Posterior cingulate gyrus (tissue), 11 donors: Measurements from ENCODE around the gene OR9Q2.
"Not testable (repeated sequence)": the region's sequence is repeated elsewhere in the genome, so short reads cannot be mapped to it uniquely, and the experiment has no call there.

Experiments
- DNase-seq, 10 donors: peaks; one replicate each; pipeline versions ENCODE4 v3.0.0 to v3.0.0-alpha.2; 2020 to 2021; ENCODE audit warnings: mixed read lengths in 3 of 10
- intact Hi-C: fragments of 100-400 bp; cut with DNase I; formaldehyde crosslinking; loops from one replicate; pipeline ENCODE4 v1.15.1; 2023

OR9Q2 gene, protein sequence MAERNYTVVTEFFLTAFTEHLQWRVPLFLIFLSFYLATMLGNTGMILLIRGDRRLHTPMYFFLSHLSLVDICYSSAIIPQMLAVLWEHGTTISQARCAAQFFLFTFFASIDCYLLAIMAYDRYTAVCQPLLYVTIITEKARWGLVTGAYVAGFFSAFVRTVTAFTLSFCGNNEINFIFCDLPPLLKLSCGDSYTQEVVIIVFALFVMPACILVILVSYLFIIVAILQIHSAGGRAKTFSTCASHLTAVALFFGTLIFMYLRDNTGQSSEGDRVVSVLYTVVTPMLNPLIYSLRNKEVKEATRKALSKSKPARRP

DNA sequence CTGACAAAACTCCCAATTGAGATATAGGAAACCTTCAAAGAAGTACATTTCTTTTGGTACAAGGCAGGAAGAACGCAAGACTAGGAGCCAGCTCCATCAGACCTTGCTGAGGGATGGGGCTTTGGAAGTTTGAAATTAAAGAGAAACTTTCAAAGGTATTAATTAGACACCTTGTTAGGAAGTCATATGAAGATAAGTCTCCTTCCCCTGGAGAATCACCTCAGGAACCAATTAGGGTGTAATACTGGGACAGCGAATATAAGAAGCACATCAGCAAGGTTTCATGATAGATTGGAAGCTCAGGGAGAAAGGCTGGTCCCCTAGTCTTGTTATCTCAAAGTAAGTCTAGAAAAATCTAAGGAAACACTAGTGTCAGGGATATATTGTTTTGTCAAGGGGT is at the start of gene OR9Q2:
Gene OR9Q2 (plus strand): TSS at position 301 of the 400 bp plus-strand sequence. CDS start 1,421 bp downstream, outside the sequence.
- intact Hi-C loops = no loop called here
- no peak for DNase-seq

GRCh38 chr11:58142761-58143160 is 46.1 kb upstream of the OR9Q2 start:
- DNase-seq = peak in 3 of 10 donors; percentile 28 to 82 (median 69)
- intact Hi-C loops = no loop called here

GRCh38 chr11:58152781-58153180 is 36.1 kb upstream of the OR9Q2 start:
- intact Hi-C loops = no loop called here
- DNase-seq = peak in 7 of 10 donors; percentile 27 to 93 (median 60)

DNA sequence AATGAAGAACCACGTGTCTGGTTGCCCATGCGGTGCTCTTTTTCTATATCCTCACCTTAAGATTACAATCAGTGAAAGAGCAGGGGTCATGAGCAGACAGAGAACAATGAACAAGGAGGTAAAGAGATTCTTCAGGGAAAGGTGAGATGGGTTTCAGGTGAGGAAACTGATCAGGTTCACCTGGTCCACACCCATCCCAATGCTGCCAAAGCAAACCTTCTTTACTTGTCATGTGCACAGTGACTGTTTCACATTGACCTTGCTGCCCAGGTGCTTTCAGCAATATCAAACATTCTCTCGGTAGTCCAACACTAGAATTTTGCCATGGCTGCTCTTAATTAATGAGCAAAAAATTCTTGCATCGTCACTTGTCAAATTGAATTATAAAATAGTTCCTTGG is 24.5 kb upstream of the OR9Q2 start:
- intact Hi-C loops = no loop called here
- DNase-seq = no peak

GRCh38 chr11:58164990-58165389 is 23.9 kb upstream of the OR9Q2 start:
- intact Hi-C loops = no loop called here
- no peak for DNase-seq

DNA sequence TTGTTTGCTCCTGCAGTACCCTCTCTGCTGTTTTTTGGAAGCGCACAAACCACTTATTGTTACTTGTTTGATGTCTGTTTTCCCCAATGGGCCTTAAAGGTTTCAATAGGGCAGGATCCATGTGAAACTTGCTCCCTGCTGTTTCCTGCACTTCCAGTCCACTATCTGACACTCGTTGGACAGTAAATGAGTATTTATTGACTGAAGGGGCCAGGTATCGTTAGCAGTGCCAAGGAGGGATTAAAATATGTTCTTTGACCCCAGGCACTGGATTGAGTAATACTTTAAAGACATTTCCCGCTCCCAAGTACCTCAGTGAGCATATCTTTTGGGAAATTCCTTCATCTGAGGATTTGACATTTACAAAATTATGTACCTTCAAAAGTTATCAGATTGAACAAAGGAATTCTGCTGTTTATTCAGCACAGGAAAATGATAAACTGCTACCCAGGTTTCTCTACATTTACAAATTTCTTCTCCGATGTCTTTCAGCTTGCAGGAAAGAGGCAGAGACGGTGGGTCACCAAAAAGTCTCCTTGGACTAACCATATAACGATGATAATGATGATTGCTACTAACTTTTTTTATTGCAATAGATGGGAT is 23.3 kb upstream of the OR9Q2 start:
- no peak for DNase-seq
- intact Hi-C loops = no loop called here

- no peak for DNase-seq
- intact Hi-C loops = no loop called here
These were observed 11.3 kb upstream of the OR9Q2 start for GRCh38 chr11:58177409-58178054.

DNA sequence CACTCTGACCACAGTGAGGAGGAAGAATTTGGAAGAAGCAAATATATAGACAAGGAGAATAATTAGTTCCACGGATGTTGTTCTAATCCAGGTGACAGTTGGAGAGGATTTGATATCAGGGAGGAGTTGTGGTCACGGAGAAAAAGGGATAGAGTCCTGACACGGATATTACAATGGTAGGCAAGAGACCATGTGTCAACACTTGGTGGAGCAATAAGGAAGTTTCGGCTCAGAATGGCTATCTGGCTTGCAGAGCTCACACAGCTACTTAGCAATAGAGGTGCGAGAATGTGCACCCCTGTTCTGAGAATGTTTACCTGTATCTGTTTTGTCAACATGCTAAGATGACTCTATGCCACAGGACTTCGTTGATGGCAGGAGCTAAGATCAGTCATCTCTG is 10.4 kb upstream of the OR9Q2 start:
- no peak for DNase-seq
- intact Hi-C loops = no loop called here

DNA sequence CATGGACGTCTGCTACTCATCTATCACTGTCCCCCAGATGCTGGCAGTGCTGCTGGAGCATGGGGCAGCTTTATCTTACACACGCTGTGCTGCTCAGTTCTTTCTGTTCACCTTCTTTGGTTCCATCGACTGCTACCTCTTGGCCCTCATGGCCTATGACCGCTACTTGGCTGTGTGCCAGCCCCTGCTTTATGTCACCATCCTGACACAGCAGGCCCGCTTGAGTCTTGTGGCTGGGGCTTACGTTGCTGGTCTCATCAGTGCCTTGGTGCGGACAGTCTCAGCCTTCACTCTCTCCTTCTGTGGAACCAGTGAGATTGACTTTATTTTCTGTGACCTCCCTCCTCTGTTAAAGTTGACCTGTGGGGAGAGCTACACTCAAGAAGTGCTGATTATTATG is 9.2 kb upstream of the OR9Q2 start:
- no peak for DNase-seq
- intact Hi-C loops = no loop called here

GRCh38 chr11:58186938-58187337 is 1.9 kb upstream of the OR9Q2 start:
- no peak for DNase-seq
- intact Hi-C loops = no loop called here

DNA sequence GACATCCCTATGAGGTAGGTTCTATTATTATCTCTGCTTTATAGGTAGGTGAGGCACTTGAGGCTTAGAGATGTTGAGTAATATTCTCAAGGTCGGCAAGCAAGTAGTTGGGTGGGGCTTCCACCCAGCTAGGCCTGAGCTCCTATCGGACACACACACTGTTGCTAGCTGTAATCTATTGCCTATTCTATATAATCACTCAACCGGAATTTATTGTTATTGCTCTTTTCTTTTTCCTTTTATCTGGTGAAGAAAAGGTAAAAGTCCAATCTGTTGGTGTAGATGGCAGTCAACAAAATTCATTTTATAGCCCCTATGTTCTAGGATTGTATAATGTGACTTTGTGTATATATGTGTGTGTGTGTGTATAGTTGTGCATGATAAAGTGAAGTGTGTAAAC is 3.4 kb downstream of the OR9Q2 start:
- DNase-seq = no peak
- intact Hi-C loops = no loop called here

DNA sequence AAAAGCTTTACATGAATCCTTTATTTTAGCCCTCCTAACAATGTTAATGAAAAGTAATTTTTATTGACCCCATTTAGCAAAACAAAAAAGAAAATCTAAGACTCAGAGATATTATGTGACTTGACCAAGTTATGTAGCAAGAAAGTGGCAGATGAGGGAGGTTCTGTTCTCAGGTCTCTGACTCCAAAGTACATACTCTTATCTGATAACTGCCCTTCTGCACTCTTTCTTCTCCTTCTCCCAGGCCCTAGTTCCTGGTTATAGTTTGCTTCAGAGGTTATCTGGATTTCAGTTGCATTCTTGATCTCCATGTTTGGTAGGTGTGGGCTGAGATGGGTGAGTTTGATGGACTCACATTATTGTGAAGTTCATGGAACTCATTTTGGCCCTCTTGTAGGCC is 4.5 kb downstream of the OR9Q2 start:
- DNase-seq = no peak
- intact Hi-C loops = no loop called here

GRCh38 chr11:58195939-58196338 is 7.1 kb downstream of the OR9Q2 start:
- intact Hi-C loops = no loop called here
- no peak for DNase-seq

DNA sequence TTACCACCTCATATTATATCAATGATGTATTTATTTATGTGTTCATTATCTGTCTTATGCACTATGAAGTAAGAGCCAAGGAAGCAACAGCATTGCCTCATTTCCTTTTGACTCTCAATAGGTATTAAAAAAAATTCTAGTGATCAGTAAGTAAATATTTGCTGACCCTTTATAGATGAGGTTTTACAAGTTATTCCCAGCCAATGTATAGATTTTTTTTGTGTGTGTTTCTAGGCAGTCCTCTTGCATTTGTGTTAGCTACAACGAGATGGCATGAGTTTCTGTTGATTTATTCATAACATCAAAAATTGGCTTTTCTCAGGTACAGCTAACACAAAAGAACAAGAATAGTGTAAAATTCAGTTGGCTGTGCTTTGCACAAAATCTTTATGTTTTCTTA is 10.4 kb downstream of the OR9Q2 start:
- intact Hi-C loops = no loop called here
- no peak for DNase-seq

GRCh38 chr11:58204042-58204441 is 15.2 kb downstream of the OR9Q2 start, which contains the start of gene OR1S2:
Gene OR1S2 (minus strand): TSS chr11:58204142. CDS start chr11:58204142, 0 bp downstream.
- no peak for DNase-seq
- intact Hi-C loops = no loop called here

GRCh38 chr11:58212420-58212819 is 23.6 kb downstream of the OR9Q2 start, which contains the start of gene OR1S1:
Gene OR1S1 (plus strand): TSS chr11:58212720.
- DNase-seq, intact Hi-C loops: not testable (repeated sequence)

GRCh38 chr11:58216476-58216875 is 27.6 kb downstream of the OR9Q2 start:
- intact Hi-C loops = no loop called here
- no peak for DNase-seq

DNA sequence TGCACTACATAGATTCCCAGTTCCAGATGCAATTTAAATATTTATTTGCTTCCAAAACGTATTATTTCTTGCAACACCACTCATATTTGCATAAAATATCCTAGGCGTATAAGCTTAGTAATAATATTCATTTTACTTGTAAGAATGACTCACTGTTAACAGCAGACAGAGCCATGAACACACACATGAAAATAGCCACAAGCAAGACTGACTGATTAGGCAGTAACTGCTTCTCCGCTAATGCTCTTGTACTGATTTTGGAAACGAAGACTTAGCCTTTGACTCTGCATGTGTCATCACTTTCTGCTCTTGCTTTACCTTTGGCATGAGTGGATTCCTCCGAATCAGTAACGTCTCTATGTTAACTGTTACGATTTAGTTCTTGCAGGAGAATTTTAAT is 33.9 kb downstream of the OR9Q2 start:
- intact Hi-C loops = no loop called here
- DNase-seq = no peak

DNA sequence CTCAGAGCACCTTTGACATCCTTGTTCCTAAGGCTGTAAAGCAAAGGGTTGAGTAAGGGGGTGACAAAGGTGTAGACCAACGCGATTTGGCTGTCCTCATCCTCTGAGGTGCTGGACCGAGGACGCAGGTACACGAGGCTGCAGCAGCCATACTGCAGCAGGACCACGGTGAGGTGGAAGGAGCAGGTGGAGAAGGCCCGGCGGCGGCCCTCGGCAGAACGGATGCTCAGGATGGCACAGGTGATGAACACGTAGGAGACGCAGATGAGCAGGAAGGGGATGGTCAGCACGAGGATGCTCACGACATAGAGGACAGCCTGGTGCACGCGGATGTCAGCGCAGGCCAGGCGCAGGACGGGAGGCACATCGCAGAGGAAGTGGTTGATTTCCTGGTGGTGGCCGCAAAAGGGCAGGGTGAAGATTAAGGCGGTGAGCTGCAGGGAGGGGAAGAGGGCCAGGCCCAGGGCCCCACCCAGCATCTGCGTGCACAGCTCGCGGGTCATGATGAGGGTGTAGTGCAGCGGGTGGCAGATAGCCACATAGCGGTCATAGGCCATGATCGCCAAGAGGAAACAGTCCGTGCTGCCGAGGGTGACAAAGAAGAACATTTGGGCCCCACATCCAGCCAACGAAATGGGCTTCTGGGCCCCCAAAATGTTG is 39.2 kb downstream of the OR9Q2 start:
- DNase-seq = peak in 3 of 10 donors; percentile 35 to 81 (median 45)

More for the DNA sequence above, 39.2 kb downstream of the OR9Q2 start:
- intact Hi-C loops = no loop called here
